Parathyroid adenoma (tissue), 2 donors: Measurements from ENCODE around the gene CLIC3.

ENCODE experiments used
- H2AFZ ChIP-seq: fragments of 300-600 bp; sonication (generic); one replicate; pipeline ENCODE4 v1.7.0; 2017; ENCODE audit warnings: antibody characterized with exemption, mild to moderate bottlenecking
- H3K27ac ChIP-seq: fragments of 300-600 bp; sonication (generic); one replicate; pipeline ENCODE4 v1.7.0; 2017
- H3K27me3 ChIP-seq: fragments of 300-600 bp; sonication (generic); one replicate; pipeline ENCODE4 v1.7.0; 2017; ENCODE audit warnings: low read length; ENCODE audit not compliant: control insufficient read depth, insufficient read depth
- H3K36me3 ChIP-seq: fragments of 300-600 bp; sonication (generic); one replicate; pipeline ENCODE4 v1.7.0; 2017; ENCODE audit warnings: low read length; ENCODE audit not compliant: control insufficient read depth, insufficient read depth
- H3K4me1 ChIP-seq: fragments of 300-600 bp; sonication (generic); one replicate; pipeline ENCODE4 v1.7.0; 2017; ENCODE audit warnings: control low read depth
- H3K4me2 ChIP-seq: fragments of 300-600 bp; sonication (generic); one replicate; pipeline ENCODE4 v1.7.0; 2017; ENCODE audit warnings: low read length
- H3K4me3 ChIP-seq: fragments of 300-600 bp; sonication (generic); one replicate; pipeline ENCODE4 v1.7.0; 2017; ENCODE audit warnings: low read depth, low read length
- H3K79me2 ChIP-seq: fragments of 300-600 bp; sonication (generic); one replicate; pipeline ENCODE4 v1.7.0; 2017; ENCODE audit warnings: control low read depth
- H3K9ac ChIP-seq: fragments of 300-600 bp; sonication (generic); one replicate; pipeline ENCODE4 v1.7.0; 2017; ENCODE audit warnings: mild to moderate bottlenecking
- H3K9me3 ChIP-seq: fragments of 300-600 bp; sonication (generic); one replicate; pipeline ENCODE4 v1.7.0; 2017; ENCODE audit warnings: low read length; ENCODE audit not compliant: control insufficient read depth
- CTCF ChIP-seq: fragments of 300-600 bp; sonication (generic); IDR thresholded peaks from one replicate; pipeline ENCODE4 v1.7.0; 2017; ENCODE audit warnings: antibody characterized with exemption, mild to moderate bottlenecking
- donor health status: primary hyperparathyroidism.

The CLIC3 gene

DNA sequence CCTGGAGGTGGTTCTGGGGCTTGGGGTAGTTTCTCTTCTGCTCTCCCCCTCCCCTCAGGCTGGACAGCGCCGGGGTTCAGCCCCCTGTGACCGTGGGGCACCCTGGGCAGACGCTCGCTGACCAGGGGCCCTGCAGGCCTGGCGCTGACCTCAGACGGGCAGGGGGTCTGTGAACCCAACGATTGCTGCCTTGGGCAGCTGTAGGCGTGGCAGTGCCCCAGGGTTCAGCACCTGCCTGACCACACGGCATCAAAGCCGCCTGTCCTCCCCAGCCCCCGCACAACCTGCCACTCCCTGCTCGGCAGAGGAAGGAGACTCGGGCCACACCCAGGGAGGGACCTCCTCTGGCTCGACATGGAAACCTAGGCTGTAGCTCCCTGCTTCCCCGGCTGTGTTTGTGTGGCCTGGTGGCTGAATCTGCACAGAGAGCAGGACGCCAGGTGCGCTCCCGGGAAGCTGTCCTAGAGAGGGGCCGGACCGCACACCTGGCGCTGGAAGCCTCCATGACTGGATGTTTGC, 32.1 kb downstream of the CLIC3 start:
- Histone ChIP-seq H2AFZ (no peak overlapping the region), H3K27ac (no peak overlapping the region), H3K4me2 (no peak overlapping the region), H3K9me3 (no peaks in the 10 kb centered on the region), H3K4me1 (no peaks in the 10 kb centered on the region), H3K27me3 (no peaks in the 10 kb centered on the region), H3K79me2 (no peaks in the 10 kb centered on the region), H3K9ac (no peak overlapping the region), H3K36me3 (no peaks in the 10 kb centered on the region), H3K4me3 (no peak overlapping the region)
- TF ChIP-seq CTCF, result no peak

GRCh38 chr9:136963751-136964150, 32.6 kb downstream of the CLIC3 start:
- H3K4me1 ChIP-seq, result no peaks in the 10 kb centered on the region
- no peak overlapping the region for H3K9ac ChIP-seq
- no peak overlapping the region for H3K4me2 ChIP-seq
- H2AFZ ChIP-seq, result no peak overlapping the region
- H3K79me2 ChIP-seq, result no peaks in the 10 kb centered on the region
- no peak overlapping the region for H3K27ac ChIP-seq
- H3K27me3 ChIP-seq, result no peaks in the 10 kb centered on the region
- TF ChIP-seq CTCF, result no peak
- H3K9me3 ChIP-seq, result no peaks in the 10 kb centered on the region
- no peaks in the 10 kb centered on the region for H3K36me3 ChIP-seq
- no peak overlapping the region for H3K4me3 ChIP-seq

GRCh38 chr9:136963341-136963740, 33.0 kb downstream of the CLIC3 start:
- TF ChIP-seq CTCF, result no peak
- Histone ChIP-seq H3K4me2 (no peak overlapping the region), H3K79me2 (no peaks in the 10 kb centered on the region), H3K27me3 (no peaks in the 10 kb centered on the region), H3K27ac (no peak overlapping the region), H2AFZ (no peak overlapping the region), H3K9me3 (no peaks in the 10 kb centered on the region), H3K36me3 (no peaks in the 10 kb centered on the region), H3K4me1 (no peaks in the 10 kb centered on the region), H3K9ac (no peak overlapping the region), H3K4me3 (no peak overlapping the region)

- Histone ChIP-seq H3K27ac (no peak overlapping the region), H3K36me3 (no peaks in the 10 kb centered on the region), H3K4me2 (no peak overlapping the region), H3K9ac (no peak overlapping the region), H2AFZ (no peak overlapping the region), H3K4me1 (no peaks in the 10 kb centered on the region), H3K4me3 (no peak overlapping the region), H3K79me2 (no peaks in the 10 kb centered on the region), H3K27me3 (no peaks in the 10 kb centered on the region), H3K9me3 (no peaks in the 10 kb centered on the region)
- no peak for TF ChIP-seq CTCF
These were observed 33.6 kb downstream of the CLIC3 start for GRCh38 chr9:136962701-136963248.

- no peak overlapping the region for H3K4me3 ChIP-seq
- H3K27ac ChIP-seq, result no peak overlapping the region
- no peaks in the 10 kb centered on the region for H3K27me3 ChIP-seq
- no peaks in the 10 kb centered on the region for H3K9me3 ChIP-seq
- H2AFZ ChIP-seq, result no peak overlapping the region
- no peaks in the 10 kb centered on the region for H3K79me2 ChIP-seq
- no peak for TF ChIP-seq CTCF
- no peaks in the 10 kb centered on the region for H3K36me3 ChIP-seq
- H3K4me1 ChIP-seq, result no peaks in the 10 kb centered on the region
- no peak overlapping the region for H3K4me2 ChIP-seq
- H3K9ac ChIP-seq, result no peak overlapping the region
These were observed 34.2 kb downstream of the CLIC3 start for GRCh38 chr9:136962163-136962562.
